Endometrium (tissue), 2 donors: Measurements from ENCODE around the gene DIPK1B.

Experiments
- FAIRE-seq: peaks from 2 replicates; lab custom pipeline; 2012; peaks lifted over from hg19 to GRCh38; lab: Jason Lieb, UNC
- donor health status: control.
- donor health status: control.

Gene DIPK1B

GRCh38 chr9:136711751-136712689 lies at the start of gene DIPK1B:
Gene DIPK1B (plus strand): TSS chr9:136712572. CDS start chr9:136712666, 94 bp downstream.
- FAIRE-seq = no peak

- FAIRE-seq = no peak
These were observed 49.5 kb upstream of the DIPK1B start, which contains the start of gene EGFL7 for GRCh38 chr9:136662656-136663581. Gene EGFL7 (plus strand): TSS chr9:136662916. CDS start chr9:136668283, 5,367 bp downstream.

GRCh38 chr9:136664000-136664915 lies 48.1 kb upstream of the DIPK1B start:
- no peak for FAIRE-seq

- FAIRE-seq = no peak
These were observed 47.2 kb upstream of the DIPK1B start for GRCh38 chr9:136665111-136665703.

GRCh38 chr9:136665704-136666371 lies 46.5 kb upstream of the DIPK1B start:
- FAIRE-seq = no peak

GRCh38 chr9:136666372-136667213 lies 45.8 kb upstream of the DIPK1B start:
- FAIRE-seq = no peak

GRCh38 chr9:136667214-136667939 lies 45.0 kb upstream of the DIPK1B start:
- FAIRE-seq = no peak

GRCh38 chr9:136667940-136668760 lies 44.2 kb upstream of the DIPK1B start:
- no peak for FAIRE-seq

- no peak for FAIRE-seq
These were observed 43.2 kb upstream of the DIPK1B start for GRCh38 chr9:136668983-136669790.

- no peak for FAIRE-seq
These were observed 42.4 kb upstream of the DIPK1B start for GRCh38 chr9:136669791-136670464.

- FAIRE-seq = no peak
These were observed 41.7 kb upstream of the DIPK1B start for GRCh38 chr9:136670576-136671253.

GRCh38 chr9:136671254-136671614 lies 41.1 kb upstream of the DIPK1B start:
- FAIRE-seq = no peak

- no peak for FAIRE-seq
These were observed 40.5 kb upstream of the DIPK1B start for GRCh38 chr9:136671646-136672430.

GRCh38 chr9:136672431-136673087 lies 39.8 kb upstream of the DIPK1B start:
- FAIRE-seq = no peak
